ENCODE data around the gene DNAJC12.

The DNAJC12 gene

DNA sequence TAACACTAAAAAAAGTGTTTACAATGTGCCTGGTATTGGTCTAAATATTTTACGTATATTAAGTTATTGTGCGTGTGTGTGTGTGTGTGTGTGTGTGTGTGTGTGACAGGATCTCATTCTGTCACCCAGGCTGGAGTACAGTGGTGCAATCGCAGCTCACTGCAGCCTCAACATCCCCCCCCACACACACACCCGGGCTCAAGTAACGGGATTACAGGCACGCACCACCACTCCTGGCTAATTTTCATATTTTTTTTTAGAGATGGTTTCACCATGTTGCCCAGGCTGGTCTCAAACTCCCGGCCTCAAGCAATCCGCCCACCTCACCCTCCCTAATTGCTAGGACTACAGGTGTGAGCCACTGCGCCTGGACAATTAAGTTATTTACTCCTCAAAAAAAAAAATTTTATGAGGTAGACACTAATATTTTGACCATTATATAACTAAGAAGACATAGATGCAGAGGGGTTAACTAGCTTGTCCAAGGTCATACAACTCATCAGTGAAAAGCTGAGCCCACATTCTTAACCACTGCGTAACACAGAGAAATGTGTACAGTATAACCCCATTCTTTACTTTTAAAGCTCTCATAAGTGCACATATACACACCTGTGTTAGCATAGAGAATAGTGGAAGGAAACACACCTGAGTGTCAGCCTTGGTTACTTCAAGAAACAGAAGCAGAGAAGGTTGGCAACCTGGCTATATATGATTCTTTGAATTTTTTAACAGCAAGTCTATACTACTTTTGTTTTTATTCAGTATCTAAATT is 35.0 kb downstream of the DNAJC12 start:
- H3K36me3 ChIP-seq (replicated peaks; ENCODE audit: low read depth, low read length), result no peaks in the 10 kb centered on the region
- H3K9me3 ChIP-seq (ENCODE audit: insufficient read depth, low read length), result no peaks in the 10 kb centered on the region
- no peak overlapping the region for H3K4me3 ChIP-seq (ENCODE audit: low read length)
- H3K27me3 ChIP-seq (ENCODE audit: low read depth, low read length), result no peaks in the 10 kb centered on the region
- H3K9ac ChIP-seq (ENCODE audit: low read length), result no peak overlapping the region
- no peak for TF ChIP-seq EZH2phosphoT487 (IDR thresholded peaks at IDR 0.05; ENCODE audit: low read depth)
- no peaks in the 10 kb centered on the region for H3K79me2 ChIP-seq (ENCODE audit: low read length)
- peaks cover 17% of the 10 kb centered on the region for H3K4me1 ChIP-seq (ENCODE audit: low read length)
- no peaks in the 10 kb centered on the region for H4K20me1 ChIP-seq (ENCODE audit: insufficient read depth, low read length)
- H3K27ac ChIP-seq (ENCODE audit: low read length), result no peak overlapping the region
- no peak overlapping the region for H2AFZ ChIP-seq (ENCODE audit: low read depth, low read length)
- no peak overlapping the region for H3K4me2 ChIP-seq (ENCODE audit: low read length)

DNA sequence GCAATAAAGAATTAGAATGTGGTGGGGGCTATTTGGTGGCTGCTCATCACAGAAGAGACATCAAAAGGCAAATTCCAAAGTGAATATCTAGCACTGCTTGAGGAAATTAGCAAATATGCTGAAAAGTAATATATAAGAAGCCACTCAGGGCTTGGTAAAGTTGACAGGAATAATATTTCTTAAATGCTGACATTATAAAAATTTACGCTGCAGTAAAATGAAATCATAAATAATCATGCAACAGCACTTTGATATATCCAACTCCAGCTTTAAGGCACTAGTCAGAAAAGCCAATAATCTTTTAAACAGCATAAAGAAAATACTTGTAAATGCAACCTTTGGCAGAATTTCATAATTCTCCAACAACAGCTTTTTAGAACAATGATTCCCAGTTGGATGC is 36.9 kb downstream of the DNAJC12 start:
- TF ChIP-seq, protein P1, sequence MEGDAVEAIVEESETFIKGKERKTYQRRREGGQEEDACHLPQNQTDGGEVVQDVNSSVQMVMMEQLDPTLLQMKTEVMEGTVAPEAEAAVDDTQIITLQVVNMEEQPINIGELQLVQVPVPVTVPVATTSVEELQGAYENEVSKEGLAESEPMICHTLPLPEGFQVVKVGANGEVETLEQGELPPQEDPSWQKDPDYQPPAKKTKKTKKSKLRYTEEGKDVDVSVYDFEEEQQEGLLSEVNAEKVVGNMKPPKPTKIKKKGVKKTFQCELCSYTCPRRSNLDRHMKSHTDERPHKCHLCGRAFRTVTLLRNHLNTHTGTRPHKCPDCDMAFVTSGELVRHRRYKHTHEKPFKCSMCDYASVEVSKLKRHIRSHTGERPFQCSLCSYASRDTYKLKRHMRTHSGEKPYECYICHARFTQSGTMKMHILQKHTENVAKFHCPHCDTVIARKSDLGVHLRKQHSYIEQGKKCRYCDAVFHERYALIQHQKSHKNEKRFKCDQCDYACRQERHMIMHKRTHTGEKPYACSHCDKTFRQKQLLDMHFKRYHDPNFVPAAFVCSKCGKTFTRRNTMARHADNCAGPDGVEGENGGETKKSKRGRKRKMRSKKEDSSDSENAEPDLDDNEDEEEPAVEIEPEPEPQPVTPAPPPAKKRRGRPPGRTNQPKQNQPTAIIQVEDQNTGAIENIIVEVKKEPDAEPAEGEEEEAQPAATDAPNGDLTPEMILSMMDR (IDR thresholded peaks at IDR 0.05; ENCODE audit: low read depth, low read length), result no peak
- TF ChIP-seq EZH2phosphoT487 (IDR thresholded peaks at IDR 0.05; ENCODE audit: low read depth), result no peak
- Histone ChIP-seq H3K4me1 (ENCODE audit: low read length) (peaks cover 17% of the 10 kb centered on the region), H3K4me3 (ENCODE audit: low read length) (no peak overlapping the region), H2AFZ (ENCODE audit: low read depth, low read length) (no peak overlapping the region), H4K20me1 (ENCODE audit: insufficient read depth, low read length) (no peaks in the 10 kb centered on the region), H3K27ac (ENCODE audit: low read length) (no peak overlapping the region), H3K9ac (ENCODE audit: low read length) (no peak overlapping the region), H3K4me2 (ENCODE audit: low read length) (no peak overlapping the region), H3K79me2 (ENCODE audit: low read length) (no peaks in the 10 kb centered on the region), H3K27me3 (ENCODE audit: low read depth, low read length) (no peaks in the 10 kb centered on the region), H3K36me3 (replicated peaks; ENCODE audit: low read depth, low read length) (no peaks in the 10 kb centered on the region), H3K9me3 (ENCODE audit: insufficient read depth, low read length) (no peaks in the 10 kb centered on the region)

DNA sequence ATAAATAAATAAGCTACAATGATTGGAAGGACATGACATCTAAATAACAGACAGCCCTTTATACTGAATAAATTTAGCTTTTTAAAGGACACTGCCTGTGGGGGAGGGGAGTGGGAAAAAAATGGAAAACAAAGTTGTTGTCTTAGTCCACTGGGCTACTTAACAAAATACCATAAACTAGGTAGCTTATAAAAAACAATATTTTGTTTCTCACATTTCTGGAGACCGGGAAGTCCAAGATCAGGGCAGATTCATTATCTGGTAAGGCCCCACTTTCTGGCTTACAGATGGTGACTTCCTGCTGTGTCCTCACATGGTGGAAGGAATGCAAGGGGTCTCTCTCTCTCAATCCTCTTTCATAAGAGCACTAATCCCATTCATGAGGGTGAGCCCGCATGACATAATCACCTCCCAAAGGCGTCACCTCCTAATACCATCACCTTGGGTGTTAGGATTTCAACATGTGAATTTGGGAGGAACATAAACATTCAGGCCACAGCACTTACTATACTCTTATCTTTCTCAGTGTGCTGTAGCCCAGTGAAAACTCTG is 43.0 kb downstream of the DNAJC12 start:
- no peak overlapping the region for H3K27ac ChIP-seq (ENCODE audit: low read length)
- H3K4me1 ChIP-seq (ENCODE audit: low read length), result peaks cover 10% of the 10 kb centered on the region
- H3K9ac ChIP-seq (ENCODE audit: low read length), result no peak overlapping the region
- H2AFZ ChIP-seq (ENCODE audit: low read depth, low read length), result no peak overlapping the region
- no peaks in the 10 kb centered on the region for H3K36me3 ChIP-seq (replicated peaks; ENCODE audit: low read depth, low read length)
- no peaks in the 10 kb centered on the region for H4K20me1 ChIP-seq (ENCODE audit: insufficient read depth, low read length)
- TF ChIP-seq EZH2phosphoT487 (IDR thresholded peaks at IDR 0.05; ENCODE audit: low read depth), result no peak
- TF ChIP-seq, protein P1 (IDR thresholded peaks at IDR 0.05; ENCODE audit: low read depth, low read length), result no peak
- no peak overlapping the region for H3K4me3 ChIP-seq (ENCODE audit: low read length)
- no peaks in the 10 kb centered on the region for H3K9me3 ChIP-seq (ENCODE audit: insufficient read depth, low read length)
- H3K4me2 ChIP-seq (ENCODE audit: low read length), result no peak overlapping the region
- H3K79me2 ChIP-seq (ENCODE audit: low read length), result no peaks in the 10 kb centered on the region
- H3K27me3 ChIP-seq (ENCODE audit: low read depth, low read length), result no peaks in the 10 kb centered on the region

DNA sequence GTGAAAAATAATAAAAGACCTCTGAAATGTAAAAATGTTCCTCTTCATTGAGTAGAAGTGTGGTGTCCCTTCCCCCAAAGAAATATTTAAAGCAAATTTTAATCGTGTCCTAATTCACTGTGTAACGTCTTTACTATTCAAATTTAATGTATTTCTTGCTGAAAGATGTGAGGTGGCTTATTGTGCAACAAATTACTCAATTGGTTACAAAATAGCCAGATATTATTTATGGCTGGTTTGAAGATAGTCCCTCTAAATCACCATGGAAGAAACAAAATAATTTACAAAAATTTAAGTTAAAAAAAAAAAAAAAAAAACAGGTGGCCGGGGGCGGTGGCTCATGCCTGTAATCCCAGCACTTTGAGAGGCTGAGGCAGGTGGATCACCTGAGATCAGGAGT is 43.7 kb downstream of the DNAJC12 start:
- Histone ChIP-seq H3K9ac (ENCODE audit: low read length) (no peak overlapping the region), H3K4me2 (ENCODE audit: low read length) (no peak overlapping the region), H3K4me1 (ENCODE audit: low read length) (peaks cover 10% of the 10 kb centered on the region), H3K36me3 (replicated peaks; ENCODE audit: low read depth, low read length) (no peaks in the 10 kb centered on the region), H3K9me3 (ENCODE audit: insufficient read depth, low read length) (no peaks in the 10 kb centered on the region), H3K27ac (ENCODE audit: low read length) (no peak overlapping the region), H3K79me2 (ENCODE audit: low read length) (no peaks in the 10 kb centered on the region), H3K4me3 (ENCODE audit: low read length) (no peak overlapping the region), H2AFZ (ENCODE audit: low read depth, low read length) (no peak overlapping the region), H3K27me3 (ENCODE audit: low read depth, low read length) (no peaks in the 10 kb centered on the region), H4K20me1 (ENCODE audit: insufficient read depth, low read length) (no peaks in the 10 kb centered on the region)
- TF ChIP-seq, protein P1 (IDR thresholded peaks at IDR 0.05; ENCODE audit: low read depth, low read length), result no peak
- no peak for TF ChIP-seq EZH2phosphoT487 (IDR thresholded peaks at IDR 0.05; ENCODE audit: low read depth)
